Osteocyte (in vitro differentiated cells): ENCODE measurements around the gene ZBTB32. TPM values are rescaled to one million over a fixed set of nuclear protein-coding genes. Genes with fewer than 3 reads are reported as not detected.

ENCODE experiments used
- DNase-seq: peaks from one replicate; pipeline ENCODE4 v3.0.0; 2021; ENCODE audit warnings: mixed read lengths; ENCODE audit not compliant: unreplicated experiment; ENCODE audit errors: extremely low spot score
- H3K27ac Mint-ChIP-seq: one replicate; pipeline ENCODE4 v1.8.0; 2021; ENCODE audit warnings: mild to moderate bottlenecking, mixed read lengths; ENCODE audit not compliant: unreplicated experiment
- H3K27me3 Mint-ChIP-seq: one replicate; pipeline ENCODE4 v1.8.0; 2021; ENCODE audit warnings: mixed read lengths; ENCODE audit not compliant: unreplicated experiment
- H3K36me3 Mint-ChIP-seq: one replicate; pipeline ENCODE4 v1.8.0; 2021; ENCODE audit warnings: mixed read lengths; ENCODE audit not compliant: unreplicated experiment
- H3K4me1 Mint-ChIP-seq: one replicate; pipeline ENCODE4 v1.8.0; 2021; ENCODE audit warnings: mixed read lengths; ENCODE audit not compliant: unreplicated experiment
- H3K4me3 Mint-ChIP-seq: one replicate; pipeline ENCODE4 v1.8.0; 2021; ENCODE audit warnings: mild to moderate bottlenecking, moderate library complexity, mixed read lengths; ENCODE audit not compliant: unreplicated experiment
- H3K9me3 Mint-ChIP-seq: one replicate; pipeline ENCODE4 v1.8.0; 2021; ENCODE audit warnings: mixed read lengths; ENCODE audit not compliant: unreplicated experiment
- CTCF ChIP-seq: fragments of 200-600 bp; sonication (generic); IDR thresholded peaks from 2 replicates; pipeline ENCODE4 v1.5.0; 2021; ENCODE audit warnings: antibody characterized with exemption, mild to moderate bottlenecking, moderate library complexity
- total RNA-seq: library from RNA; stranded (reverse); gene quantifications from 2 replicates; pipeline ENCODE4 v1.2.1, GENCODE V29; 2021

The ZBTB32 gene
- total RNA-seq, 1 donor from 2014 or later: not detected

- H3K4me3 Mint-ChIP-seq: no peak overlapping the region
- no peak overlapping the region for H3K27ac Mint-ChIP-seq
- TF ChIP-seq CTCF: no peak
- DNase-seq: no peak
- H3K36me3 Mint-ChIP-seq: peaks cover 58% of the 10 kb centered on the region
- H3K9me3 Mint-ChIP-seq: no peaks in the 10 kb centered on the region
- no peaks in the 10 kb centered on the region for H3K4me1 Mint-ChIP-seq
- no peaks in the 10 kb centered on the region for H3K27me3 Mint-ChIP-seq
These were observed 27.5 kb downstream of the ZBTB32 start for GRCh38 chr19:35731779-35732405.

DNA sequence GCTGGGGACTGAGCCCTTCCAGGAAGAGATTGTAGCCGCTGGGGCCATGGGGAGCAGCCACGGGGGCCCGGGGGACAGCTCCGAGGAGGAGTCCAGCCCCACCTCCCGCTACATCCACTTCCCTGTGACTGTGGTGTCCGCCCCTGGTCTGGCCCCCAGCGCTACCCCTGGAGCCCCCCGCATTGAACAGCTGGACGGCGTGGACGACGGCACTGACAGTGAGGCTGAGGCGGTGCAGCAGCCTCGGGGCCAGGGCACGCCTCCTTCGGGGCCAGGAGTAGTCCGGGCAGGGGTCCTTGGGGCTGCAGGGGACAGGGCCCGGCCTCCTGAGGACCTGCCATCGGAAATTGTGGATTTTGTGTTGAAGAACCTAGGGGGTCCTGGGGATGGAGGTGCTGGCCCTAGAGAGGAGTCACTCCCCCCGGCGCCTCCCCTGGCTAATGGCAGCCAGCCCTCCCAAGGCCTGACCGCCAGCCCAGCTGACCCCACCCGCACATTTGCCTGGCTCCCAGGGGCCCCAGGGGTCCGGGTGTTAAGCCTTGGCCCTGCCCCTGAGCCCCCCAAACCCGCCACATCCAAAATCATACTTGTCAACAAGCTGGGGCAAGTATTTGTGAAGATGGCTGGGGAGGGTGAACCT, 28.3 kb downstream of the ZBTB32 start:
- peaks cover 62% of the 10 kb centered on the region for H3K36me3 Mint-ChIP-seq
- no peaks in the 10 kb centered on the region for H3K9me3 Mint-ChIP-seq
- no peaks in the 10 kb centered on the region for H3K27me3 Mint-ChIP-seq
- H3K4me3 Mint-ChIP-seq: no peak overlapping the region
- H3K27ac Mint-ChIP-seq: no peak overlapping the region
- no peak for DNase-seq
- TF ChIP-seq CTCF: no peak
- H3K4me1 Mint-ChIP-seq: no peaks in the 10 kb centered on the region

DNA sequence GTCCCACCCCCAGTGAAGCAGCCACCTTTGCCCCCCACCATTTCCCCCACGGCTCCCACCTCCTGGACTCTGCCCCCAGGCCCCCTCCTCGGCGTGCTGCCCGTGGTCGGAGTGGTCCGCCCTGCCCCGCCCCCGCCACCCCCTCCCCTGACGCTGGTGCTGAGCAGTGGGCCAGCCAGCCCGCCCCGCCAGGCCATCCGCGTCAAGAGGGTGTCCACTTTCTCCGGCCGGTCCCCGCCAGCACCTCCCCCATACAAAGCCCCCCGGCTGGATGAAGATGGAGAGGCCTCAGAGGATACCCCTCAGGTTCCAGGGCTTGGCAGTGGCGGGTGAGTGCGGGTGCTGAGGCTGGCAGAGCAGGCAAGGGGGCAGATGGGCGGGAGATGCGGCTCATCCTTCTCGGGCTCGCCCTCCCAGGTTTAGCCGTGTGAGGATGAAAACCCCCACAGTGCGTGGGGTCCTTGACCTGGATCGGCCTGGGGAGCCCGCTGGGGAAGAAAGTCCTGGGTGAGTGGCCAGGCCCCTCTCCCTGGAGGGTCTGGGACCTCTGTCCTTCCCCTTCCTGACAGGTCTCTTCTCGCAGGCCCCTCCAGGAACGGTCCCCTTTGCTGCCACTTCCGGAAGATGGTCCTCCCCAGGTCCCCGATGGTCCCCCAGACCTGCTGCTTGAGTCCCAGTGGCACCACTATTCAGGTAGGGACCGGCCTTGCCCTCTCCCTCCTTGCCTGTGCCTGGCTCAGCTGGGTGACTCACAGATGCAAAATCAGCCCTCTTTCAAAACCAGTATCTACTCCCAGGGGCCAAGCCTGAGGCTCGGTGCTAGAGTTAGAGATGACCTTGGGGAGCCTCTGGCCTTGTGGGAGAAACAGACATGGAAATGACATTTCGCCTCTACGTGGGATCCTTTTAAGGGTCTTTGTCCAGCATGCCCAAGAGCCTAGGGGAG, 29.1 kb downstream of the ZBTB32 start:
- H3K36me3 Mint-ChIP-seq: peaks cover 58% of the 10 kb centered on the region
- no peaks in the 10 kb centered on the region for H3K9me3 Mint-ChIP-seq
- DNase-seq: no peak
- no peaks in the 10 kb centered on the region for H3K27me3 Mint-ChIP-seq
- no peak overlapping the region for H3K27ac Mint-ChIP-seq
- H3K4me1 Mint-ChIP-seq: no peaks in the 10 kb centered on the region
- TF ChIP-seq CTCF: no peak
- no peak overlapping the region for H3K4me3 Mint-ChIP-seq

DNA sequence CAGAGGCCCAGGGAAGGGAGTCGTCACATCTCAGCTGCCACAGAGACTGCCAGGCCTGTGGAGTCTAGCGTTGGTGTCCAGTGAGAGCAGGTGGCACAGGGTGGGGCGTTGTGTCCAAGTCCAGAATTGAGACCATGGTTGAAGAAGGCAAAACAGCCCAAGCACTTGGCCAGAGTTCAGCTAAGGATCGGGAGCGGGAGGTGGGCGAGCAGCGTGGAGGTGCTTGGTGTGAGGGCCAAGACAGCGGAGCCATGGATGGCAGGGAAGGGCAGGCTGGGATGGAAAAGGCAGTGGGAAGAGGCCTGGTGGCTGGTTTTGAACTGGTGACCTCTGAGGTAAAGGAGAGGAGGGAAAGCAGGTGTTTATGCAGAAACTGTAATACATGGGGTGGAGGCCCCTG, 29.9 kb downstream of the ZBTB32 start:
- no peak for TF ChIP-seq CTCF
- no peaks in the 10 kb centered on the region for H3K27me3 Mint-ChIP-seq
- DNase-seq: no peak
- no peaks in the 10 kb centered on the region for H3K4me1 Mint-ChIP-seq
- peaks cover 56% of the 10 kb centered on the region for H3K36me3 Mint-ChIP-seq
- no peak overlapping the region for H3K4me3 Mint-ChIP-seq
- no peak overlapping the region for H3K27ac Mint-ChIP-seq
- no peaks in the 10 kb centered on the region for H3K9me3 Mint-ChIP-seq

GRCh38 chr19:35734889-35735288, 30.5 kb downstream of the ZBTB32 start:
- no peaks in the 10 kb centered on the region for H3K4me1 Mint-ChIP-seq
- no peak for DNase-seq
- H3K27me3 Mint-ChIP-seq: no peaks in the 10 kb centered on the region
- H3K4me3 Mint-ChIP-seq: no peak overlapping the region
- H3K36me3 Mint-ChIP-seq: peaks cover 50% of the 10 kb centered on the region
- H3K9me3 Mint-ChIP-seq: no peaks in the 10 kb centered on the region
- no peak overlapping the region for H3K27ac Mint-ChIP-seq
- no peak for TF ChIP-seq CTCF
